Articular chondrocyte of knee joint (primary cell): ENCODE data around the gene NTMT1. TPM values are rescaled to one million over a fixed set of nuclear protein-coding genes. Genes with fewer than 3 reads are reported as not detected.

ENCODE experiments used
- total RNA-seq: library from RNA; depleted of rRNA; stranded (reverse); fragments of >200 nt; gene quantifications from 2 replicates; pipeline ENCODE4 v1.2.3, GENCODE V29; 2012

NTMT1 gene, protein sequence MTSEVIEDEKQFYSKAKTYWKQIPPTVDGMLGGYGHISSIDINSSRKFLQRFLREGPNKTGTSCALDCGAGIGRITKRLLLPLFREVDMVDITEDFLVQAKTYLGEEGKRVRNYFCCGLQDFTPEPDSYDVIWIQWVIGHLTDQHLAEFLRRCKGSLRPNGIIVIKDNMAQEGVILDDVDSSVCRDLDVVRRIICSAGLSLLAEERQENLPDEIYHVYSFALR
- total RNA-seq, result 25.1 and 26.4 TPM in 2 replicates

DNA sequence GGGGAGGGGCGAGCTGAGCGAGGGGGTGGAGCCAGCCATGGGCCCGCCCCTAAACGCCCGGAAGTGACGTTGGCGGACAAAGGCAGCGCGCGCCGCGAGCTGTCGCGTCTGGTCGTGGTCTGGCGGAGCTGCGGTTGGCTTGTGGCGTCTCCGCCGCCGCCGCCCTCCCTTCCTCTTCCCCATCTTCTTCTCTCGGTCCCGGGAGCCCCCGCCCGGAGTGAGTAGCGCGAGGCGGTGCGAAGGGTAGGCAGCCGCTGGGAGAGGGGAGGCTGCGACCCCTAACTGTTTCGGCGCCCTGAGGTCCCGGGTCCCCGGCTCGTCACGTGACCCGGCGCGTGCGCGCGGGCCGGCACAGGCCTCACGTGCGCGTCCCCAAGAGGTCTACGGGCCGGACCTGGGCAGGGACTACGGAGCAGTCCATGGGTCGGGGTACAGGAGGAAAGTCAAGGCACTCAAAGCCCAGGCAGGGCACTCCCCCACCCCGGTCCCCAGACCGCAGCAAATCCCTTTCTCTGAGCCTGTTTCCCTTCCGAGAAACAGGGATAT lies at the start of gene NTMT1:
Gene NTMT1 (plus strand): TSS at position 85 of the 546 bp plus-strand sequence. CDS start 6,541 bp downstream, outside the sequence.

DNA sequence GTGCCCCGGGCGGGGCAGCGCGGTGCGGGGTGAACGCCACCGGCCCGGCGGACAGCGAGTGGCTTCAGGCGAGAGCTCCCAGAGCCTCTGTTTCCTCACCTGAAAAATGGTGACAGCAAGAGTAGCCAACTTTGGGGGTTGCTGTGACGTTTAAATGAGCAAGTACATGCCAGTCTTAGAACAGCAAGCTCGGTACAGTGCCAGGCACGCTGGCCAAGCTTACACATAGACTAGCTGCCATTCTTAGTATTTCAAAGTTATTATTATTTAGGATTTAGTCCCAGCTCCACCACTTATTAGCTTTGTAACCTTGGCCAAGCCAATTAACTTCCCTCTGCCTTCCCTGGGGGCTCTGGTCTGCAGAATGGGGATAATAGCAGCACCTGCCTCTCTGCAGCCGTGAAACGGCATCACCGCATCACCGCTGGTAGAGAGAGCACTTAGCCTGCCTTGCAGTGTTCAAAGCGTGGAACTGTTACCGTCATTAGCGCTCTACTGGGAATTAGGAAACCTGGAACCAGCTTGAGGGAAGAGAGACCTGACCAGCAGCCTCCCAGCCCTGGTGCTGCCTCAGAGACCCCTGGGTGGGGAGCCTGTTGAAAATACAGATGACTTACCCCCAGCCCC lies 5.2 kb upstream of the NTMT1 start, which contains the start of gene C9orf50:
Gene C9orf50 (minus strand): TSS at position 433 of the 627 bp plus-strand sequence. CDS start 527 bp downstream, outside the sequence.

DNA sequence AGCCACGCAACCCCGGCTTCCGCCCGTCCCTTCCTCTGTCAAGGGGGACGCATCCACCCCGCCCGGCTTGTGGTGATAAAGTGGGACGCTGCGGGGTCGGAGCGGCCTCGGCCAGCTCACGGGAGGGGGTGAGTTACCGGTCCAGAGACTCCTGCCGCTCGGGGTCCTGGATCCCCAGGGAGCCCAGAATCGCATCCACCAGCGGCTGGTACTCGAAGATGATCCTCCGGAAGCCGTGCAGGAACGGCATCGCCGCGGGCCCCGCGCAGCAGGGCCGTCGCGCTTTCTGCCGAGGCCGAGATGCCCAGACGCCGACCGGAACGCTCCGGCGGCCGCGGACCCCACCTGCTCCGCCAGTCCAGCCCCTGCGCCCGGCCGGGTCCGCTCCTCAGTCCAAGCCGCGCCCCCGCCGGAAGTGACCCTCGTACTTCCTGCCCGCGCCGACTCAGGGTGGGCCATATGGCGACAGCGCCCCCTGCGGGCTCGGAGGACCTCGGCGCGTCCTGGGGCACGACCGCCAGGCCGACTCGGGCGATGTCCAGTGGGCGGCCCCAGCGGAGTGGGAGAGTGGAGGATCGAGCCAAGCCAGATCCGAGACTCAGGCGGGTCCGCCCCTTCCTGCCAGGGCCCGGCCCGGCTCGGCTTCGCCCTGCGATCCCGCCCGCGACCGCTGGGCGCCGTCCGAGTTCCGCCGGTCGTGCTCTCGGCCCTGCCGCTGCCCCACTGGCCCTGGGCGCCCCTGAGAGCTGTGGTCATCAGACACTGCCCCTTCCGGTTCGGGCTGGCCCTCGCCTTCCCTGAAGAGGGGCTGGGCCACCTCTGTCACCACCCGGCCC lies 16.0 kb downstream of the NTMT1 start, which contains the start of gene ASB6:
Gene ASB6 (minus strand): TSS at position 402 of the 836 bp plus-strand sequence. CDS start 152 bp downstream, at position 250.

DNA sequence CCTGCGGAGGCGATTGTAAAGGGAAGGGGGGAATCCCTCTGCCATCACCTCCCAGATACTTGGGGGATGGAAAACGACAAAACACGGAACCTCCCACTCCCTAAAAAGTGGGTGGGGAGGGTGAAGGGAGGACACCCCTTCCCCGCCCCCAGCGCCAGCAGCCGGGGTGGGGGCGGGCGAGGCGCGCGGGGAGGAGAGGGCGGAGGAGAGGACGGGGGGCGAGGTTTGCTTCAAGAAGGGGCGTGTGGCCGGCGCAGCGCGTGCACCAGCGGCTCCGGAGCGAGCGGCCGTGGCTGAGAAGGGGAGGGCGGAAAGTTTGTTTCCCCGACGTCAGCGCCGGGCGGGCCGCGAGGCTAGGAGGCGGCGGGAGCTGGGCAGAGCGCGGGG lies 39.4 kb downstream of the NTMT1 start, which contains the start of gene PRRX2:
Gene PRRX2 (plus strand): TSS at position 259 of the 387 bp plus-strand sequence. CDS start 221 bp downstream, outside the sequence.

Other genes starting within 250 kb of the NTMT1 start
- gene C9orf50, start 5.1 kb upstream of the NTMT1 start, total RNA-seq, result 0.11 TPM in 1 of 2 replicates, not detected in the other
- 17.1 and 19.7 TPM in 2 replicates for gene ASB6, start 16.0 kb downstream of the NTMT1 start, total RNA-seq
- 20.9 and 25.9 TPM in 2 replicates for gene PRRX2, start 39.5 kb downstream of the NTMT1 start, total RNA-seq
- 27.6 and 38.0 TPM in 2 replicates for gene PTGES, start 126.9 kb downstream of the NTMT1 start, total RNA-seq
- gene TOR1B, start 177.0 kb downstream of the NTMT1 start, total RNA-seq, result 24.7 and 32.5 TPM in 2 replicates
- 38.2 and 47.2 TPM in 2 replicates for gene TOR1A, start 198.0 kb downstream of the NTMT1 start, total RNA-seq
- gene C9orf78, start 209.1 kb downstream of the NTMT1 start, total RNA-seq, result 36.2 and 38.0 TPM in 2 replicates
- 7.4 and 7.8 TPM in 2 replicates for gene USP20, start 209.3 kb downstream of the NTMT1 start, total RNA-seq